GM12878 (cell line): ENCODE measurements around the gene ANKRD65. TPM values are rescaled to one million over a fixed set of nuclear protein-coding genes. Genes with fewer than 3 reads are reported as not detected.

ENCODE experiments used
- ATAC-seq: fragments of 200-7000 bp; cut with Tn5 transposase; 3 replicates; pipeline ENCODE4 v1.9.1; 2020; ENCODE audit warnings: mild to moderate bottlenecking, moderate library complexity
- BruUV-seq: library from RNA; stranded (reverse); fragments of 400-500 nt; replicated peaks from 2 replicates; lab custom pipeline; 2021; lab: Mats Ljungman, UMichigan
- CTCF ChIA-PET: fragments of 300-600 bp; sonication (Branson Sonifier 250); formaldehyde crosslinking; extraction: SDS; loops from one replicate; lab custom pipeline; 2021; ENCODE audit warnings: inconsistent platforms; lab: Yijun Ruan, JAX
- POLR2A ChIA-PET: fragments of 350-600 bp; formaldehyde crosslinking; extraction: SDS; loops from one replicate; lab custom pipeline; 2021; ENCODE audit warnings: inconsistent platforms; lab: Charles Lee
- RAD21 ChIA-PET: fragments of 300-600 bp; sonication (Branson Sonifier 250); formaldehyde crosslinking; loops from one replicate; lab custom pipeline; 2023; ENCODE audit warnings: antibody characterized with exemption; ENCODE audit not compliant: unreplicated experiment; lab: Charles Lee
- SMC1A ChIA-PET: fragments of 300-600 bp; sonication (Branson Sonifier 250); formaldehyde crosslinking; loops from one replicate; lab custom pipeline; 2023; ENCODE audit not compliant: unreplicated experiment, uncharacterized antibody; lab: Charles Lee
- DNase-seq: peaks from one replicate; pipeline ENCODE4 v3.0.0-alpha.2; 2011; ENCODE audit warnings: low read depth, low spot score
- FAIRE-seq: peaks from 3 replicates; lab custom pipeline; 2011; peaks lifted over from hg19 to GRCh38; lab: Jason Lieb, UNC
- H2AFZ ChIP-seq: 2 replicates; pipeline ENCODE4 v1.6.0; 2011; ENCODE audit warnings: low read depth, low read length, control low read depth; ENCODE audit not compliant: control insufficient read depth
- H3K27ac ChIP-seq: 2 replicates; pipeline ENCODE4 v1.5.1; 2011; ENCODE audit warnings: control low read depth; ENCODE audit not compliant: control insufficient read depth, insufficient read depth
- H3K27me3 ChIP-seq, 2 experiments: replicated peaks in 1 of 2; 2 replicates each; pipeline versions ENCODE4 v1.6.0 to v1.6.1; 2011; ENCODE audit warnings: low read length in 1 of 2; ENCODE audit not compliant: control insufficient read depth in 2 of 2, insufficient read depth in 2 of 2
- H3K36me3 ChIP-seq, 2 experiments: 2 replicates each; pipeline ENCODE4 v1.5.1; 2011; ENCODE audit warnings: low read length in 1 of 2; ENCODE audit not compliant: control insufficient read depth in 2 of 2, insufficient read depth in 2 of 2
- H3K4me1 ChIP-seq: 2 replicates; pipeline ENCODE4 v1.6.1; 2011; ENCODE audit warnings: mild to moderate bottlenecking, low read length, moderate library complexity, mixed read lengths; ENCODE audit not compliant: control insufficient read depth, insufficient read depth
- H3K4me2 ChIP-seq: 2 replicates; pipeline ENCODE4 v1.6.0; 2011; ENCODE audit warnings: control low read depth; ENCODE audit not compliant: control insufficient read depth, insufficient read depth
- H3K4me3 ChIP-seq: fragments of 200-600 bp; sonication (generic); 2 replicates; pipeline ENCODE4 v1.5.1; 2016
- H3K79me2 ChIP-seq: 2 replicates; pipeline ENCODE4 v1.6.0; 2011; ENCODE audit warnings: low read length; ENCODE audit not compliant: control insufficient read depth, insufficient read depth
- H3K9ac ChIP-seq: 2 replicates; pipeline ENCODE4 v1.8.0; 2011; ENCODE audit warnings: low read length, control low read depth, mixed read lengths; ENCODE audit not compliant: control insufficient read depth, insufficient read depth
- H3K9me3 ChIP-seq: replicated peaks from 3 replicates; pipeline ENCODE4 v1.5.1; 2011; ENCODE audit warnings: mild to moderate bottlenecking, low read length; ENCODE audit not compliant: control insufficient read depth, insufficient read depth
- H4K20me1 ChIP-seq: 2 replicates; pipeline ENCODE4 v1.6.0; 2011; ENCODE audit not compliant: control insufficient read depth, insufficient read depth
- IKZF1 ChIP-seq: fragments of 450-650 bp; conservative IDR thresholded peaks from 2 replicates; pipeline ENCODE4 v1.6.1; 2017; ENCODE audit warnings: antibody characterized with exemption, mild to moderate bottlenecking
- MLLT1 ChIP-seq: fragments of 450-650 bp; IDR thresholded peaks from 2 replicates; pipeline ENCODE4 v1.6.1; 2016; ENCODE audit warnings: mild to moderate bottlenecking
- REST ChIP-seq: IDR thresholded peaks from 2 replicates; pipeline ENCODE4 v1.6.1; 2012; ENCODE audit warnings: mild to moderate bottlenecking, low read depth, low read length
- RFX5 ChIP-seq: IDR thresholded peaks from 2 replicates; pipeline ENCODE4 v1.6.1; 2011; ENCODE audit warnings: low read depth, low read length, improper control_type of control experiment
- SREBF1 ChIP-seq: IDR thresholded peaks from 2 replicates; pipeline ENCODE4 v1.6.1; 2012; ENCODE audit warnings: mild to moderate bottlenecking, low read length
- SUPT20H ChIP-seq: IDR thresholded peaks from 2 replicates; pipeline ENCODE4 v1.6.1; 2011; ENCODE audit warnings: low read depth, mild to moderate bottlenecking, low read length, moderate library complexity, borderline replicate concordance; ENCODE audit not compliant: control insufficient read depth
- ZNF24 ChIP-seq: fragments of 450-650 bp; IDR thresholded peaks from 2 replicates; pipeline ENCODE4 v1.6.1; 2017; ENCODE audit warnings: antibody characterized with exemption, mild to moderate bottlenecking
- ZNF384 ChIP-seq: IDR thresholded peaks from 2 replicates; pipeline ENCODE4 v1.6.1; 2012; ENCODE audit warnings: low read depth, mild to moderate bottlenecking, low read length, improper control_type of control experiment, borderline replicate concordance
- WGBS: methylation state at CpG from one replicate; pipeline ENCODE4 v1.1.6; 2016; ENCODE audit warnings: low lambda C conversion rate; ENCODE audit not compliant: insufficient replicate concordance, insufficient coverage; ENCODE audit errors: missing lambda C conversion rate; 5-methylcytosine and 5-hydroxymethylcytosine counted together
- in situ Hi-C: fragments of 300-500 bp; cut with MboI; formaldehyde crosslinking; loops from 9 replicates; pipeline ENCODE4 v1.14.3; 2018; ENCODE audit warnings: mixed read lengths
- intact Hi-C: fragments of 100-400 bp; cut with micrococcal nuclease; formaldehyde crosslinking; loops from one replicate; pipeline ENCODE4 v1.14.2; 2022; ENCODE audit not compliant: unreplicated experiment
- polyA plus RNA-seq, 11 experiments: library from polyadenylated mRNA; depleted of rRNA in 4 of 11; unstranded in 6 of 11; stranded (reverse) in 5 of 11; fragments of >200 nt; fragmentation: Nextera tagmentation in 4 of 11; fragmentation: Illumina TruSeq in 1 of 11; extraction: Ambion mirVana in 4 of 11; extraction: Trizol in 1 of 11; gene quantifications; 1 replicate in 1 of 11; 2 replicates in 10 of 11; pipeline versions ENCODE4 v1.2.1 to v1.2.3, GENCODE V29; 2011 to 2016; ENCODE audit warnings: inconsistent platforms in 2 of 11, missing spikeins in 2 of 11, low read depth in 1 of 11
- total RNA-seq, 4 experiments: library from RNA; depleted of rRNA in 3 of 4; stranded (reverse); fragments of >200 nt in 3 of 4; fragmentation: Illumina TruSeq in 1 of 4; extraction: Trizol in 1 of 4; gene quantifications; 2 replicates each; pipeline versions ENCODE4 v1.2.1 to v1.2.3, GENCODE V29; 2013 to 2021
- TF ChIP-seq, protein P1 (sequence below): fragments of 450-650 bp; IDR thresholded peaks from 2 replicates; pipeline ENCODE4 v1.6.1; 2017; ENCODE audit warnings: low read depth, mild to moderate bottlenecking, moderate library complexity

Gene ANKRD65
- total and polyA plus RNA-seq, 10 of the 15 experiments (the other 5 are each of a cell fraction or from before 2014, with no cell fraction given), result 0.05 to 2.8 (median 0.37) TPM

DNA sequence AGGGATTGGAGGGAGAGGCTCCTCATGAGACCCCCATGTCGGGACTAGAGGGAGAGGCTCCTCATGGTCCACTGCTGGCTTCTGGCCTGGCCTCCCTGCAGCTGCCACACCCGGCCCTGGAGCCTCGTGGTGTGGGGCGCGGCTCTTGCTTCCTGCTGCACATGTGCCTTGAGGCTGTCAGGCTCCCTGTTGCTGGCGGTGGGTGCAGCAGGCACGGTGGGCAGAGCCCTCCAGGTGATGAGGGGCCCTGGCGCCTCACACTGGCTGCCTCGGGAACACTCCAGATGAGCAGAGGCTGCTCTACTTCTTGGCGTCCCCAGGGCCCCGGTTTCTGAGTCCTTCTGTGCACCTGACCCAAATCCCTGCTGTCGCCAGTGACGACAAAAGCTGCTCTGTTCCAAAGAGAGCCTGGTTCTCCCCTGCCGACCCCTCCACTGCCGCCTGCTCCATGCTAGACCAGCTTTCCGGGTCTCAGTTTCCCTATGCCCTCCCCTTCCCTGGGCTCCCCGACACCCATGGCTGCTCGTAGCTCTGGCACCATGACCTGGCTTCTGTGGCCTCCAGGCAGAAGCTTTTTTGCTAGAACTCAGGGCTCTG, 40.7 kb upstream of the ANKRD65 start:
- in situ Hi-C loops, result no loop called here
- SMC1A ChIA-PET, result interaction anchor here (1.0 to 1.3 kb wide), 2 partner anchors 20 to 262 kb away, joined by 3 read pairs; partner anchors contain the start of gene CDK11A
- peaks cover 8% of the 10 kb centered on the region for H3K4me1 ChIP-seq
- 0 out of 2 replicates have a peak overlapping the region, but pooled peaks have one; percentile 24 for H3K27ac ChIP-seq
- H3K27me3 ChIP-seq, result no peaks in the 10 kb centered on the region
- BruUV-seq, result no TSS peak
- RAD21 ChIA-PET, result interaction anchor here (0.9 kb wide), 1 partner anchor 24 kb away, joined by 3 read pairs; no protein-coding TSS in a partner anchor
- no peaks in the 10 kb centered on the region for H3K79me2 ChIP-seq
- H3K9ac ChIP-seq, result peak overlapping the region; percentile 27; the same call in 1 of the 2 replicates
- 36% methylated on average over 17 of the region's 18 CpGs for WGBS
- H3K4me2 ChIP-seq, result peak overlapping the region; percentile 63
- H3K9me3 ChIP-seq, result no peaks in the 10 kb centered on the region
- TF ChIP-seq MLLT1 (peak; percentile 51; the same call in 1 of the 2 replicates), SUPT20H (no peak), SREBF1 (no peak), RFX5 (no peak), IKZF1 (no peak), ZNF384 (no peak), ZNF24 (no peak), REST (no peak)
- TF ChIP-seq, protein P1, sequence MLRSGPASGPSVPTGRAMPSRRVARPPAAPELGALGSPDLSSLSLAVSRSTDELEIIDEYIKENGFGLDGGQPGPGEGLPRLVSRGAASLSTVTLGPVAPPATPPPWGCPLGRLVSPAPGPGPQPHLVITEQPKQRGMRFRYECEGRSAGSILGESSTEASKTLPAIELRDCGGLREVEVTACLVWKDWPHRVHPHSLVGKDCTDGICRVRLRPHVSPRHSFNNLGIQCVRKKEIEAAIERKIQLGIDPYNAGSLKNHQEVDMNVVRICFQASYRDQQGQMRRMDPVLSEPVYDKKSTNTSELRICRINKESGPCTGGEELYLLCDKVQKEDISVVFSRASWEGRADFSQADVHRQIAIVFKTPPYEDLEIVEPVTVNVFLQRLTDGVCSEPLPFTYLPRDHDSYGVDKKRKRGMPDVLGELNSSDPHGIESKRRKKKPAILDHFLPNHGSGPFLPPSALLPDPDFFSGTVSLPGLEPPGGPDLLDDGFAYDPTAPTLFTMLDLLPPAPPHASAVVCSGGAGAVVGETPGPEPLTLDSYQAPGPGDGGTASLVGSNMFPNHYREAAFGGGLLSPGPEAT, result no peak
- CTCF ChIA-PET, result interaction anchor here (1.9 kb wide), 1 partner anchor 90 kb away, joined by 5 read pairs; no protein-coding TSS in a partner anchor
- no peaks in the 10 kb centered on the region for H4K20me1 ChIP-seq
- no peaks in the 10 kb centered on the region for H3K36me3 ChIP-seq
- POLR2A ChIA-PET, result interaction anchor here (1.1 to 1.3 kb wide), 2 partner anchors 24 to 63 kb away, joined by 3 read pairs; partner anchors contain the start of gene CCNL2
- H3K4me3 ChIP-seq, result peak overlapping the region; percentile 36; the same call in 1 of the 2 replicates
- ATAC-seq, result no peak; the same call in 2 of the 3 replicates
- no peak for DNase-seq
- intact Hi-C loops, result no loop called here
- H2AFZ ChIP-seq, result peak overlapping the region; percentile 71
- no peak for FAIRE-seq
